IPS-15b (cell line): ENCODE results near the gene MAP2K5.

Experiments used
- H3K27me3 ChIP-seq: one replicate; pipeline ENCODE4 v1.6.1; 2013; ENCODE audit warnings: low read length; ENCODE audit not compliant: control insufficient read depth, insufficient read depth
- H3K36me3 ChIP-seq: one replicate; pipeline ENCODE4 v1.6.1; 2013; ENCODE audit warnings: low read length; ENCODE audit not compliant: control insufficient read depth, insufficient read depth
- H3K4me1 ChIP-seq: one replicate; pipeline ENCODE4 v1.6.1; 2013; ENCODE audit warnings: mild to moderate bottlenecking, low read length; ENCODE audit not compliant: control insufficient read depth, insufficient read depth
- H3K4me3 ChIP-seq: one replicate; pipeline ENCODE4 v1.5.1; 2013; ENCODE audit warnings: low read depth, low read length
- H3K9ac ChIP-seq: one replicate; pipeline ENCODE4 v1.6.1; 2013; ENCODE audit warnings: low read depth, mild to moderate bottlenecking, low read length
- H3K9me3 ChIP-seq: one replicate; pipeline ENCODE4 v1.6.1; 2013; ENCODE audit warnings: mild to moderate bottlenecking, low read length; ENCODE audit not compliant: control insufficient read depth, insufficient read depth

MAP2K5 gene

GRCh38 chr15:67823314-67824196 is 281.1 kb downstream of the MAP2K5 start:
- peak overlapping the region; percentile 39 for H3K4me3 ChIP-seq
- H3K4me1 ChIP-seq: peaks cover 9% of the 10 kb centered on the region
- H3K36me3 ChIP-seq: no peaks in the 10 kb centered on the region
- no peaks in the 10 kb centered on the region for H3K9me3 ChIP-seq
- H3K27me3 ChIP-seq: peaks cover 92% of the 10 kb centered on the region
- no peak overlapping the region for H3K9ac ChIP-seq

DNA sequence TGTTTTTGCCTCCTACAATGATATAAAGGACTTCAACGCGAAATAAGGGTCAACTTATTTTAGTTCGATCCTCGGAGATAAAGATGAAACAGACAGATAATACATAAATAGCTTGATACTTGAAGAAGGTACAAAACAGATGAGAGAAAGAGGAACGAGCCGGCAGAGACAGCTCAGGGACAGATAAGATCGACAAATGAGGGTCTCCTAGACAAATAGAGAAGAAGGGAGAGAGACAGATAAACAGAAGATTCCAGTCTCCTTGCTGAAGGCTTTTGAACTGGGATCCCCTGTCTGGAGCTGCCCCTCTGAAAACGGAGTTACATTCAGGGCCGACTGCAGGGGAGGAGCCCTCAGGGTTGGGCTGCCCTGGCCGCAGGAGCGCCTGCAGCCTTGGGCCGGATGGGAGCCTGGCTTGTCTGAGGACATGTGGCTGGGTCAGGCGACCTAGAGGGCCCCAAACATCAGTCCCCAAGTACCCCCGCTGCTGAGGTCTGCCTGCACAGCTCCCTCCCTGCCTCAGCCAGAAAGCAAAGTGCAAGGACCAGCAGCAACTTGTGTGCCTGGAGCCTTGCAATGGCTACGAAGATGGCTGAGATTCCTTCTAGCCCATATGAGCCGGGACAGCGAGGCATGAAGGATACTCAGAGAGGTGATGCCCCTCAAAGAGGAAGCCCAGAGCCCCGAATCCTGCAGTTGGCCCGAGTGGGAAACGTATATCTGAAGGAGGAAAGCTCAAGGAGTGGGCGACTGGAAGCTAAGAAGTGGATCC is 281.9 kb downstream of the MAP2K5 start:
- no peaks in the 10 kb centered on the region for H3K36me3 ChIP-seq
- H3K9me3 ChIP-seq: no peaks in the 10 kb centered on the region
- H3K4me3 ChIP-seq: peak overlapping the region; percentile 39
- peaks cover 93% of the 10 kb centered on the region for H3K27me3 ChIP-seq
- H3K9ac ChIP-seq: no peak overlapping the region
- peaks cover 9% of the 10 kb centered on the region for H3K4me1 ChIP-seq

DNA sequence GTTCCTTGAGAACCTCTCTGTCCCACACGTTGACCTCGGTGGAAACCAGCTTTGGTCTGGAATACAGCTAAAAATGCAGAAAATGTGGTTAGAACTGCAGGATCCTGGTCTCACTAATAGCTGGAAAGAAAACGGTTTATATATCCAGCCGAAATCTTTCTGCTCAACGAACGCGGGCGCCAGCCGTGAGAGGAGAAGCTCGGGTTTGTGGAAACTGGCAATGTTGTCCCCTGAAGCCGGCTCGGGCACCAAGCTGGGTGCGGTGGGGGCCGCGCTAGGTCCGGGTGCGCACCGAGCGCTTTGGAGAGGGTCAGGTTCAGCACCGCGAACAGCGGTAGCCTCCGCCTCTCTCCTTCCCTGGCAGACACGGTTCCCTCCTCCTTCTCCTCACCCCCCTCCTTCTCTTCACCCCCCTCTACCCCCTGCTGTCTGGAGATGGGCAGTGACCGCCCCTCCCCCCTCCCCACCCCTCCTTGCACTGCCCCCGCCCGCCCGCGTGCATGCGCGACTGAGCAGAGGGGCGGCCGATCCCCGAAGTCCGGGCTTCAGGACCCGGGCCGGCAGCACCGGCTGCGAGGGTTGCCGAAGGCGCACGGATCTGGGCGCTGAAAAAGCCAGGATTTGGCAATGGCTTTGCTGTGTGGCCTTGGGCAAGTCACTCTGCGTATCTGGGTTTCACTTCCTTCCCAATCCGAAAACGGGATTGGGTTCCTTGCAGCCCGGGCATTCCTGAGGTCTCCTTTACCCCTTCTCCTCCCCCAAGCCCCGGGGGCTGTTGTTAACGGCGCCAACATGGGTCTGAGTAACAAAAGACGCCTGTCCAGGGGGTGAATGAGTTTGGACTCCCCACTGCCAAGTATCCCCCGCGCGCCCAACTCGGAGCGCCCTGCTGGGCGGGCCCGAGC is 282.7 kb downstream of the MAP2K5 start, which contains the start of gene SKOR1:
Gene SKOR1 (plus strand): TSS at position 534 of the 905 bp plus-strand sequence. CDS start 94 bp downstream, at position 628.
- peaks cover 92% of the 10 kb centered on the region for H3K27me3 ChIP-seq
- H3K36me3 ChIP-seq: no peaks in the 10 kb centered on the region
- peak within 1 kb of the TSS; percentile 48 for H3K4me3 ChIP-seq
- H3K9ac ChIP-seq: no peak within 1 kb of the TSS
- peaks cover 7% of the 10 kb centered on the region for H3K4me1 ChIP-seq
- H3K9me3 ChIP-seq: no peaks in the 10 kb centered on the region

DNA sequence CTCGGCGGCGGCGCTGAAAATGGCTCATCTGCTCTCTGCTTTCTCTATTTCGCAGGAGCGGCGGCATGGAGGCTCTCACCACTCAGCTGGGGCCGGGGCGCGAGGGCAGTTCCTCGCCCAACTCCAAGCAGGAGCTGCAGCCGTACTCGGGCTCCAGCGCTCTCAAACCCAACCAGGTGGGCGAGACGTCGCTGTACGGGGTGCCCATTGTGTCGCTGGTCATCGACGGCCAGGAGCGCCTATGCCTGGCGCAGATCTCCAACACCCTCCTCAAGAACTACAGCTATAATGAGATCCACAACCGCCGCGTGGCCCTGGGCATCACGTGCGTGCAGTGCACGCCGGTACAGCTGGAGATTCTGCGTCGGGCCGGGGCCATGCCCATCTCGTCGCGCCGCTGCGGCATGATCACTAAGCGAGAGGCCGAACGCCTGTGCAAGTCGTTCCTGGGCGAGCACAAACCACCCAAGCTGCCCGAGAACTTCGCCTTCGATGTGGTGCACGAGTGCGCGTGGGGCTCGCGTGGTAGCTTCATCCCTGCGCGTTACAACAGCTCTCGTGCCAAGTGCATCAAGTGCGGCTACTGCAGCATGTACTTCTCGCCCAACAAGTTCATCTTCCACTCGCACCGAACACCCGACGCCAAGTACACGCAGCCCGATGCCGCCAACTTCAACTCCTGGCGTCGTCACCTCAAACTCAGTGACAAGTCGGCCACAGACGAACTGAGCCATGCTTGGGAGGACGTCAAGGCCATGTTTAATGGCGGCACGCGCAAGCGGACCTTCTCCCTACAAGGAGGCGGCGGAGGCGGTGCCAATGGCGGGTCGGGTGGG is 283.6 kb downstream of the MAP2K5 start:
- H3K36me3 ChIP-seq: no peaks in the 10 kb centered on the region
- H3K4me1 ChIP-seq: peaks cover 11% of the 10 kb centered on the region
- H3K27me3 ChIP-seq: peaks cover 92% of the 10 kb centered on the region
- H3K9me3 ChIP-seq: no peaks in the 10 kb centered on the region
- H3K9ac ChIP-seq: no peak overlapping the region
- H3K4me3 ChIP-seq: peak overlapping the region; percentile 48

DNA sequence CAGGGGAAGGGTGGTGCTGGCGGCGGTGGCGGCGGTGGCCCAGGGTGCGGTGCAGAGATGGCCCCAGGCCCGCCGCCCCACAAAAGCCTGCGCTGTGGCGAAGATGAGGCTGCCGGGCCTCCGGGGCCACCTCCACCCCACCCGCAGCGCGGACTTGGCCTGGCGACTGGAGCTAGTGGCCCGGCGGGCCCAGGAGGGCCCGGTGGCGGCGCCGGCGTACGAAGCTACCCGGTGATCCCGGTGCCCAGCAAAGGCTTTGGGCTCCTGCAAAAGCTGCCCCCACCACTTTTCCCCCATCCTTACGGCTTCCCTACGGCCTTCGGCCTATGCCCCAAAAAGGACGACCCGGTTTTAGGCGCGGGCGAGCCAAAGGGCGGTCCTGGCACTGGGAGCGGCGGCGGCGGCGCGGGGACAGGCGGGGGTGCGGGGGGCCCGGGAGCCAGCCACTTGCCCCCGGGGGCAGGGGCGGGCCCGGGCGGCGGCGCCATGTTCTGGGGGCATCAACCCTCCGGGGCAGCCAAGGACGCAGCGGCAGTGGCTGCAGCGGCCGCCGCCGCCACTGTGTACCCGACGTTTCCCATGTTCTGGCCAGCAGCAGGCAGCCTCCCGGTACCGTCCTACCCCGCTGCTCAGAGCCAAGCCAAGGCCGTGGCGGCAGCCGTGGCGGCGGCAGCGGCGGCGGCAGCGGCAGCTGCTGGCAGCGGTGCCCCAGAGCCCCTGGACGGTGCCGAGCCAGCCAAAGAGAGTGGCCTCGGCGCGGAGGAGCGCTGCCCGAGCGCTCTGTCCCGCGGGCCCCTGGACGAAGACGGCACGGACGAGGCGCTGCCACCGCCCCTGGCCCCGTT is 284.4 kb downstream of the MAP2K5 start:
- Histone ChIP-seq H3K4me3 (peak overlapping the region; percentile 48), H3K27me3 (peaks cover 92% of the 10 kb centered on the region), H3K4me1 (peaks cover 11% of the 10 kb centered on the region), H3K9me3 (no peaks in the 10 kb centered on the region), H3K36me3 (no peaks in the 10 kb centered on the region), H3K9ac (no peak overlapping the region)

- Histone ChIP-seq H3K27me3 (peaks cover 92% of the 10 kb centered on the region), H3K9ac (no peak overlapping the region), H3K36me3 (no peaks in the 10 kb centered on the region), H3K4me3 (peak overlapping the region; percentile 13), H3K9me3 (no peaks in the 10 kb centered on the region), H3K4me1 (peaks cover 17% of the 10 kb centered on the region)
Observed at GRCh38 chr15:67827562-67828277, 285.2 kb downstream of the MAP2K5 start.

- H3K4me1 ChIP-seq: peaks cover 20% of the 10 kb centered on the region
- H3K36me3 ChIP-seq: no peaks in the 10 kb centered on the region
- peak overlapping the region; percentile 23 for H3K4me3 ChIP-seq
- H3K27me3 ChIP-seq: peaks cover 95% of the 10 kb centered on the region
- H3K9me3 ChIP-seq: no peaks in the 10 kb centered on the region
- H3K9ac ChIP-seq: no peak overlapping the region
Observed at GRCh38 chr15:67828278-67828968, 285.9 kb downstream of the MAP2K5 start.

DNA sequence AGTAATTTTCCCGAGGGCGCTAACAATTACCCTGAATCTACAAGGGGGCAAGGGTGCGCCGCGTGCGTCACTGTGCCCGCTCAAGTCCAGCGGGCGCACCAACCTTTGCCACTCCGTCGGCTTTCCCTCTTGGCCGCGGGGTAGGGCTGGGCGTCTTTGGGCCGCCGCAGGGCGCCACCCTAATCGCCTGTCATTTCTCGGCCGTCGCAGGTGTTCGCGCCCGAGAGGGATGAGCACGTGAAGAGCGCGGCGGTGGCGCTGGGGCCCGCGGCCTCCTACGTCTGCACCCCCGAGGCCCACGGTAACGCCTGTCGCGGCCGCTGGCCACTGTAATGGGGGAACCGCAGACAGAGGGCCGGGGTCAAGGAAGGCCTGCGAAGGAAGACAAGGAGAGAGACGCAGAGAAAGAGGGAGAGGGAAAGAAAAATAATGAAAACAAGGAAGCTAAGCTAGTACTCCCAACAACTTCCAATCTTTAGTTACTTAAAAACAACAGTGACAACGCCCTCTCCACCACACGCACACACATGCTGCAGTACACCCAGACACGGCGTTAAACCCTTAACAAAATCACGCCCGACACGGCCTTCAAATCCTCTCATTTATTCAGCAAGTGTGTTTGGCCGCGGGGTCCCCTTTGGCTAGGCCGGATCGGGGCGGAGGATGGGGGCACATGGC is 286.6 kb downstream of the MAP2K5 start:
- H3K4me1 ChIP-seq: peaks cover 21% of the 10 kb centered on the region
- no peaks in the 10 kb centered on the region for H3K9me3 ChIP-seq
- peaks cover 95% of the 10 kb centered on the region for H3K27me3 ChIP-seq
- H3K36me3 ChIP-seq: no peaks in the 10 kb centered on the region
- no peak overlapping the region for H3K9ac ChIP-seq
- H3K4me3 ChIP-seq: peak overlapping the region; percentile 30
